Trophoblast cell (in vitro differentiated cells and primary cell): Measurements from ENCODE around the gene CPNE7.
A peak's percentile ranks its signal among the peaks of the same experiment; 100 is the strongest.

Experiments
- DNase-seq, 2 donors: peaks; one replicate each; pipeline ENCODE4 v3.0.0-alpha.2; 2016
- H2AFZ ChIP-seq: 2 replicates; pipeline ENCODE4 v1.6.1; 2013; ENCODE audit warnings: low read length, moderate library complexity, mild to moderate bottlenecking; ENCODE audit not compliant: insufficient read depth, poor library complexity
- H2AK5ac ChIP-seq: 2 replicates; pipeline ENCODE4 v1.6.1; 2013; ENCODE audit warnings: mild to moderate bottlenecking, low read length
- H2BK120ac ChIP-seq: 2 replicates; pipeline ENCODE4 v1.6.1; 2013; ENCODE audit warnings: low read length, mild to moderate bottlenecking, moderate library complexity; ENCODE audit not compliant: insufficient read depth, poor library complexity
- H2BK12ac ChIP-seq: 2 replicates; pipeline ENCODE4 v1.6.1; 2013; ENCODE audit warnings: mild to moderate bottlenecking, low read length, moderate library complexity
- H2BK5ac ChIP-seq: 2 replicates; pipeline ENCODE4 v1.6.1; 2013; ENCODE audit warnings: low read length, low read depth, moderate library complexity, mild to moderate bottlenecking; ENCODE audit not compliant: poor library complexity
- H3K14ac ChIP-seq: 2 replicates; pipeline ENCODE4 v1.6.1; 2013; ENCODE audit warnings: mild to moderate bottlenecking, low read length
- H3K18ac ChIP-seq: 2 replicates; pipeline ENCODE4 v1.6.1; 2013; ENCODE audit warnings: mild to moderate bottlenecking, low read length
- H3K23ac ChIP-seq: 2 replicates; pipeline ENCODE4 v1.6.1; 2013; ENCODE audit warnings: low read length
- H3K27ac ChIP-seq: 2 replicates; pipeline ENCODE4 v1.5.1; 2013; ENCODE audit warnings: low read depth, mild to moderate bottlenecking, inconsistent platforms, low read length, moderate library complexity
- H3K27me3 ChIP-seq: 2 replicates; pipeline ENCODE4 v1.6.1; 2013; ENCODE audit warnings: inconsistent platforms, mild to moderate bottlenecking, low read length, moderate library complexity; ENCODE audit not compliant: insufficient read depth
- H3K36me3 ChIP-seq, 2 experiments: 1 replicate in 1 of 2; 2 replicates in 1 of 2; pipeline ENCODE4 v1.6.1; 2013; ENCODE audit warnings: low read length in 2 of 2, mild to moderate bottlenecking in 2 of 2, moderate library complexity in 1 of 2; ENCODE audit not compliant: insufficient read depth in 2 of 2, control insufficient read depth in 1 of 2
- H3K4ac ChIP-seq: 2 replicates; pipeline ENCODE4 v1.6.1; 2013; ENCODE audit warnings: low read depth, mild to moderate bottlenecking, low read length, moderate library complexity
- H3K4me1 ChIP-seq, 2 experiments: 1 replicate in 1 of 2; 2 replicates in 1 of 2; pipeline ENCODE4 v1.6.1; 2013; ENCODE audit warnings: low read length in 2 of 2, mild to moderate bottlenecking in 2 of 2, moderate library complexity in 1 of 2; ENCODE audit not compliant: insufficient read depth in 2 of 2, control insufficient read depth in 1 of 2
- H3K4me2 ChIP-seq: 2 replicates; pipeline ENCODE4 v1.6.1; 2013; ENCODE audit warnings: inconsistent platforms, mild to moderate bottlenecking, low read length, moderate library complexity
- H3K4me3 ChIP-seq: 2 replicates; pipeline ENCODE4 v1.5.1; 2013; ENCODE audit warnings: mild to moderate bottlenecking, low read depth, low read length, inconsistent platforms
- H3K79me1 ChIP-seq: one replicate; pipeline ENCODE4 v1.6.1; 2013; ENCODE audit warnings: low read length
- H3K79me2 ChIP-seq: 2 replicates; pipeline ENCODE4 v1.6.1; 2013; ENCODE audit warnings: low read length, mild to moderate bottlenecking; ENCODE audit not compliant: control insufficient read depth, insufficient read depth, poor library complexity
- H3K9ac ChIP-seq: 2 replicates; pipeline ENCODE4 v1.6.1; 2013; ENCODE audit warnings: mild to moderate bottlenecking, low read length
- H3K9me3 ChIP-seq: 2 replicates; pipeline ENCODE4 v1.6.1; 2013; ENCODE audit warnings: low read depth, mild to moderate bottlenecking, control low read depth, inconsistent platforms, low read length; ENCODE audit not compliant: insufficient read depth
- H4K12ac ChIP-seq: 2 replicates; pipeline ENCODE4 v1.6.1; 2013; ENCODE audit warnings: low read depth, mild to moderate bottlenecking, low read length, moderate library complexity
- H4K8ac ChIP-seq: 2 replicates; pipeline ENCODE4 v1.6.1; 2013; ENCODE audit warnings: low read depth, mild to moderate bottlenecking, low read length, moderate library complexity
- H4K91ac ChIP-seq: one replicate; pipeline ENCODE4 v1.6.1; 2013; ENCODE audit warnings: low read depth, mild to moderate bottlenecking, low read length, moderate library complexity
- WGBS: extraction: QIAGEN DNeasy Blood & Tissue Kit; methylation state at CpG from one replicate; pipeline ENCODE4 v1.1.7; 2013; ENCODE audit warnings: missing lambda C conversion rate; ENCODE audit not compliant: insufficient read length, insufficient coverage; ENCODE audit errors: extremely low coverage; 5-methylcytosine and 5-hydroxymethylcytosine counted together

The CPNE7 gene

GRCh38 chr16:89600427-89600826 lies 24.9 kb downstream of the CPNE7 start:
- peak overlapping the region; percentile 27 for H3K4me3 ChIP-seq
- no peak overlapping the region for H2AFZ ChIP-seq
- no peak overlapping the region for H3K23ac ChIP-seq
- no peak overlapping the region for H2AK5ac ChIP-seq
- peaks cover 5 to 11% of the 10 kb centered on the region in 2 experiments for H3K4me1 ChIP-seq
- H4K8ac ChIP-seq, result no peak overlapping the region
- no peak overlapping the region for H3K18ac ChIP-seq
- no peak overlapping the region for H3K4me2 ChIP-seq
- no peak overlapping the region for H2BK120ac ChIP-seq
- peaks cover 9% of the 10 kb centered on the region for H3K9me3 ChIP-seq
- no peak overlapping the region for H3K4ac ChIP-seq
- H3K79me2 ChIP-seq, result no peaks in the 10 kb centered on the region
- H4K12ac ChIP-seq, result no peak overlapping the region
- no peaks in the 10 kb centered on the region for H3K79me1 ChIP-seq
- WGBS, result no CpG with 5 or more reads among the region's 12 CpGs
- H2BK12ac ChIP-seq, result no peak overlapping the region
- no peak for DNase-seq
- H2BK5ac ChIP-seq, result no peak overlapping the region
- H4K91ac ChIP-seq, result no peak overlapping the region
- H3K27me3 ChIP-seq, result no peaks in the 10 kb centered on the region
- H3K9ac ChIP-seq, result no peak overlapping the region
- H3K14ac ChIP-seq, result no peak overlapping the region
- H3K36me3 ChIP-seq, result no peaks in the 10 kb centered on the region
- no peak overlapping the region for H3K27ac ChIP-seq

DNA sequence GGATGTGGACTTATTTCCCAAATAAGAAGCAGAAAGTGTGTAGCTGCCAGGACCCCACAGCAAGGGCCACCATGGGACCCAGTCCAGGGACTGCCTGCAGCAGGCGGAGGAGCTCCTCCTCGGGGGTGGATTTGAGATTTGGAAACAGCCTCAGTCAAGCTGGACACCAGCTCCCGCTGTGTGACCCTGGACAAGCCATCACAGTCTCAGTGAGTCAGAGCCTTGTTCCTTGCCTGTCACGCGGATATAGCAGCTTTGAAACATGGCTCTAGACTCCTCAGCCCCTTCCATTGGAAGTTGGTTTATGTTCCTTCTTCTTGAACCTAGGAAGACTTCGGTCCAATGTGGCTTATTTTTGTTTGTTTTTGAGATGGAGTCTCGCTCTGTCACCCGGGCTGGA lies 25.4 kb downstream of the CPNE7 start:
- H4K8ac ChIP-seq, result no peak overlapping the region
- H3K9me3 ChIP-seq, result peaks cover 9% of the 10 kb centered on the region
- no peak overlapping the region for H2AK5ac ChIP-seq
- no peak overlapping the region for H4K91ac ChIP-seq
- no peak overlapping the region for H2BK12ac ChIP-seq
- no peak overlapping the region for H3K9ac ChIP-seq
- H4K12ac ChIP-seq, result no peak overlapping the region
- H2BK120ac ChIP-seq, result no peak overlapping the region
- no peak overlapping the region for H3K23ac ChIP-seq
- H2AFZ ChIP-seq, result no peak overlapping the region
- no peak overlapping the region for H2BK5ac ChIP-seq
- no peak overlapping the region for H3K4me3 ChIP-seq
- no peak overlapping the region for H3K27ac ChIP-seq
- no peaks in the 10 kb centered on the region for H3K36me3 ChIP-seq
- no peaks in the 10 kb centered on the region for H3K27me3 ChIP-seq
- H3K4me1 ChIP-seq, result peaks cover 5 to 11% of the 10 kb centered on the region in 2 experiments
- H3K79me1 ChIP-seq, result no peaks in the 10 kb centered on the region
- H3K18ac ChIP-seq, result no peak overlapping the region
- H3K79me2 ChIP-seq, result no peaks in the 10 kb centered on the region
- peak in 1 of 2 donors; percentile 19 for DNase-seq
- no peak overlapping the region for H3K4ac ChIP-seq
- H3K4me2 ChIP-seq, result no peak overlapping the region
- no peak overlapping the region for H3K14ac ChIP-seq
- WGBS, result no CpG with 5 or more reads among the region's 8 CpGs

DNA sequence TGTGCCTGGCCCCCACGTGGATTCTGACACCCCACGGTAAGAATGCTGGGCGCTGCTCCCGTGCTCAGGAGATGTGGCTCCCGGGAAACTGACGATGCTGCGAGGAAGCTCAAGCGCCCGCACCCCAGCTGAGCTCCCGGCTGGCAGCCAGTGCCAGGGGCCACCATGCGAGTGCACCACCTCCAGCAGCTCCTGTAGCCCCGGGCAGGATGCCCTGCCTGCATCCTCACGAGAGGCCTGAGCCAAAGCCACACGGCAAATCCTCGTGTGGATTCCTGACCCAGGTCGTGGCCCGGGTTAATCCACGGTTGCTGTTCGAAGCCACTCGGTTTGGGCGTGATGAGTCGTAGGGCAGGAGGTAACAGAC lies 26.3 kb downstream of the CPNE7 start:
- Histone ChIP-seq H3K27ac (no peak overlapping the region), H4K12ac (no peak overlapping the region), H4K8ac (no peak overlapping the region), H3K27me3 (no peaks in the 10 kb centered on the region), H2BK120ac (no peak overlapping the region), H3K4me1 (peaks cover 5 to 11% of the 10 kb centered on the region in 2 experiments), H2AK5ac (no peak overlapping the region), H3K14ac (no peak overlapping the region), H4K91ac (no peak overlapping the region), H3K23ac (no peak overlapping the region), H3K79me1 (no peaks in the 10 kb centered on the region), H3K18ac (no peak overlapping the region), H2BK5ac (no peak overlapping the region), H3K79me2 (no peaks in the 10 kb centered on the region), H2AFZ (no peak overlapping the region), H3K4me2 (no peak overlapping the region), H3K4ac (no peak overlapping the region), H3K9me3 (peaks cover 9% of the 10 kb centered on the region), H3K36me3 (no peaks in the 10 kb centered on the region), H2BK12ac (no peak overlapping the region), H3K9ac (no peak overlapping the region), H3K4me3 (no peak overlapping the region)
- WGBS, result no CpG with 5 or more reads among the region's 22 CpGs
- DNase-seq, result no peak

GRCh38 chr16:89602273-89602951 lies 26.9 kb downstream of the CPNE7 start:
- H3K14ac ChIP-seq, result no peak overlapping the region
- H3K4me3 ChIP-seq, result peak overlapping the region; percentile 50
- H3K9me3 ChIP-seq, result peaks cover 9% of the 10 kb centered on the region
- no peak overlapping the region for H3K4ac ChIP-seq
- peaks cover 5 to 11% of the 10 kb centered on the region in 2 experiments for H3K4me1 ChIP-seq
- DNase-seq, result peak in 1 of 2 donors; percentile 23
- H2BK5ac ChIP-seq, result no peak overlapping the region
- no peaks in the 10 kb centered on the region for H3K36me3 ChIP-seq
- H2BK120ac ChIP-seq, result no peak overlapping the region
- WGBS, result no CpG with 5 or more reads among the region's 22 CpGs
- no peak overlapping the region for H3K18ac ChIP-seq
- H3K27ac ChIP-seq, result no peak overlapping the region
- no peak overlapping the region for H4K91ac ChIP-seq
- no peak overlapping the region for H2AK5ac ChIP-seq
- peak overlapping the region; percentile 26 for H3K4me2 ChIP-seq
- no peak overlapping the region for H3K9ac ChIP-seq
- H3K23ac ChIP-seq, result no peak overlapping the region
- no peaks in the 10 kb centered on the region for H3K79me2 ChIP-seq
- no peaks in the 10 kb centered on the region for H3K79me1 ChIP-seq
- no peak overlapping the region for H2AFZ ChIP-seq
- H4K8ac ChIP-seq, result no peak overlapping the region
- H3K27me3 ChIP-seq, result no peaks in the 10 kb centered on the region
- H2BK12ac ChIP-seq, result no peak overlapping the region
- no peak overlapping the region for H4K12ac ChIP-seq
